Thoracic aorta (tissue), 2 donors: ENCODE data around the gene ENTPD6. TPM values are rescaled to one million over a fixed set of nuclear protein-coding genes. Genes with fewer than 3 reads are reported as not detected.
"Not testable (repeated sequence)": the region's sequence is repeated elsewhere in the genome, so short reads cannot be mapped to it uniquely, and the experiment has no call there.

Experiments
- ATAC-seq: fragments of 150-250 bp; one replicate; pipeline ENCODE4 v1.8.0; 2017; ENCODE audit warnings: low read depth; ENCODE audit not compliant: insufficient number of reproducible peaks, low FRiP score
- DNase-seq: peaks from one replicate; pipeline ENCODE4 v3.0.0-alpha.2; 2020; ENCODE audit warnings: low spot score
- H3K27ac ChIP-seq, 2 donors: fragments of 200-600 bp; sonication (generic); 1 replicate in 1 of 2; 2 replicates in 1 of 2; pipeline ENCODE4 v1.5.1; 2016; ENCODE audit warnings: mild to moderate bottlenecking in 2 of 2, moderate library complexity in 2 of 2
- H3K27me3 ChIP-seq: fragments of 200-600 bp; sonication (generic); replicated peaks from 2 replicates; pipeline ENCODE4 v1.6.0; 2016; ENCODE audit warnings: mild to moderate bottlenecking; ENCODE audit not compliant: insufficient read depth
- H3K36me3 ChIP-seq: fragments of 200-600 bp; sonication (generic); one replicate; pipeline ENCODE4 v1.5.1; 2016
- H3K4me1 ChIP-seq, 2 donors: fragments of 200-600 bp; sonication (generic); 1 replicate in 1 of 2; 2 replicates in 1 of 2; pipeline versions ENCODE4 v1.5.1 to v1.6.0; 2016; ENCODE audit warnings: low read depth in 2 of 2, mild to moderate bottlenecking in 1 of 2; ENCODE audit not compliant: control insufficient read depth in 1 of 2
- H3K4me3 ChIP-seq: fragments of 200-600 bp; sonication (generic); 2 replicates; pipeline ENCODE4 v1.5.1; 2016; ENCODE audit warnings: mild to moderate bottlenecking
- H3K9me3 ChIP-seq: fragments of 200-600 bp; sonication (generic); 2 replicates; pipeline ENCODE4 v1.5.1; 2016
- CTCF ChIP-seq: fragments of 200-600 bp; sonication (generic); IDR thresholded peaks from one replicate; pipeline ENCODE4 v1.5.1; 2019; ENCODE audit warnings: antibody characterized with exemption
- total RNA-seq, 2 donors: library from RNA; depleted of rRNA; stranded (reverse); fragments of >200 nt; gene quantifications; one replicate each; pipeline versions ENCODE4 v1.1.0 to v1.2.3, GENCODE V29; 2016

Gene ENTPD6
- total RNA-seq, 2 donors from 2014 or later, result 82.0 to 107 TPM

GRCh38 chr20:25257756-25258475 lies 62.4 kb downstream of the ENTPD6 start:
- Histone ChIP-seq H3K4me3 (no peak overlapping the region), H3K36me3 (peaks cover 23% of the 10 kb centered on the region), H3K27ac (no peak overlapping the region), H3K9me3 (no peaks in the 10 kb centered on the region), H3K4me1 (peaks cover 12 to 36% of the 10 kb centered on the region in 2 donors), H3K27me3 (no peaks in the 10 kb centered on the region)
- no peak for TF ChIP-seq CTCF
- DNase-seq (no peak), ATAC-seq (no peak)

- H3K27me3 ChIP-seq, result no peaks in the 10 kb centered on the region
- ATAC-seq (no peak), DNase-seq (no peak)
- no peak overlapping the region for H3K27ac ChIP-seq
- TF ChIP-seq CTCF, result no peak
- peaks cover 23% of the 10 kb centered on the region for H3K36me3 ChIP-seq
- H3K4me3 ChIP-seq, result no peak overlapping the region
- no peaks in the 10 kb centered on the region for H3K9me3 ChIP-seq
- peaks cover 12 to 32% of the 10 kb centered on the region in 2 donors for H3K4me1 ChIP-seq
Measured at GRCh38 chr20:25258476-25258805, 62.9 kb downstream of the ENTPD6 start.

DNA sequence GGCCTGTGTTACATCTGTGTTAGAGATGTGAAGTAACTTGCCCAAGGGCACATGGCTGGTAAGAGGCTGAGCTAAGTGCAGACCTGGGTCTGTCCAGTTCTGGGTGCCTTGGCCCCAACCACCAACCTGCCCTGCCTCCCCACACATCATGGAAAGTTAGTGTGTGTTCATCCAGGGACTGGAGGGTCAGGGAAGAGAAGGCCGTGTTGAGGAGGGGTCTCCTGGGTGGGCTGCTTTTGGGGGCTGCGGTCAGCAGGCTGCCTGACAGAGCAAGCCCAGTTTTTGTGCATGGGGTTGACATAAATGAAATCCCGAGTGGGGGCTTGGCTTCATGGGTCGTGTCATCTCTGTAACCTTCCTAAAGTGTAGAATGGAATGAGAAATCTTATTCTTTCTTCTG lies 63.3 kb downstream of the ENTPD6 start:
- H3K4me1 ChIP-seq, result peaks cover 12 to 32% of the 10 kb centered on the region in 2 donors

GRCh38 chr20:25259358-25259757 lies 63.8 kb downstream of the ENTPD6 start:
- Histone ChIP-seq H3K36me3 (peaks cover 23% of the 10 kb centered on the region), H3K4me1 (peaks cover 12 to 30% of the 10 kb centered on the region in 2 donors), H3K4me3 (no peak overlapping the region), H3K27me3 (no peaks in the 10 kb centered on the region), H3K27ac (no peak overlapping the region), H3K9me3 (no peaks in the 10 kb centered on the region)
- ATAC-seq (no peak), DNase-seq (no peak)
- no peak for TF ChIP-seq CTCF

More for the DNA sequence above, 63.3 kb downstream of the ENTPD6 start:
- Histone ChIP-seq H3K36me3 (peaks cover 23% of the 10 kb centered on the region), H3K4me3 (no peak overlapping the region), H3K27ac (no peak overlapping the region), H3K9me3 (no peaks in the 10 kb centered on the region), H3K27me3 (no peaks in the 10 kb centered on the region)
- no peak for DNase-seq
- no peak for TF ChIP-seq CTCF
- ATAC-seq, result no peak

- no peak for TF ChIP-seq CTCF
- H3K9me3 ChIP-seq, result no peaks in the 10 kb centered on the region
- peaks cover 23% of the 10 kb centered on the region for H3K36me3 ChIP-seq
- H3K4me1 ChIP-seq, result peaks cover 12 to 26% of the 10 kb centered on the region in 2 donors
- DNase-seq (no peak), ATAC-seq (no peak)
- H3K27me3 ChIP-seq, result no peaks in the 10 kb centered on the region
- no peak overlapping the region for H3K27ac ChIP-seq
- no peak overlapping the region for H3K4me3 ChIP-seq
Measured at GRCh38 chr20:25259788-25260254, 64.3 kb downstream of the ENTPD6 start.

DNA sequence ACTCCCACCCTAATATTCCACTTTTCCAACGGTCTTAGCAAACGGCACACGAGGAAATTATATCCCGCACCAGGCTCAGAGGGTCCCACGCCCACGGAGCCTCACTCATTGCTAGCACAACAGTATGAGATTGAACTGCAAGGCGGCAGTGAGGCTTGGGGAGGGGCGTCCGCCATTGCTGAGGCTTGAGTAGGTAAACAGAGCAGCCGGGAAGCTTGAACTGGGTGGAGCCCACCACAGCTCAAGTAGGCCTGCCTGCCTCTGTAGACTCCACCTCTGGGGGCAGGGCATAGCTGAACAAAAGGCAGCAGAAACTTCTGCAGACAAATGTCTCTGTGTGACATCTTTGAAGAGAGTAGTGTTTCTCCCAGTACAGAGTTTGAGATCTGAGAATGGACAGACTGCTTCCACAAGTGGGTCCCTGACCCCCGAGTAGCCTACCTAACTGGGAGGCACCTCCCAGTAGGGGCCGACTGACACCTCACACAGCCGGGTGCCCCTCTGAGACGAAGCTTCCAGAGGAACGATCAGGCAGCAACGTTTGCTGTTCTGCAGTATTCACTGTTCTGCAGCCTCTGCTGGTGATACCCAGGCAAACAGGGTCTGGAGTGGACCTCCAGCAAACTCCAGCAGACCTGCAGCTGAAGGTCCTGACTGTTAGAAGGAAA lies 65.4 kb downstream of the ENTPD6 start:
- H3K4me3 ChIP-seq, DNase-seq: not testable (repeated sequence)

More for the DNA sequence above, 65.4 kb downstream of the ENTPD6 start:
- H3K27ac ChIP-seq, H3K27me3 ChIP-seq, ATAC-seq, H3K9me3 ChIP-seq: not testable (repeated sequence)
- H3K4me1 ChIP-seq, result peaks cover 3 to 15% of the 10 kb centered on the region in 2 donors
- peaks cover 23% of the 10 kb centered on the region for H3K36me3 ChIP-seq
